Measurements from ENCODE around the gene RUNX1. TPM values are rescaled to one million over a fixed set of nuclear protein-coding genes. Genes with fewer than 3 reads are reported as not detected.

RUNX1 gene
- total RNA-seq, 2 experiments from 2014 or later: 50.6 to 55.8 TPM

DNA sequence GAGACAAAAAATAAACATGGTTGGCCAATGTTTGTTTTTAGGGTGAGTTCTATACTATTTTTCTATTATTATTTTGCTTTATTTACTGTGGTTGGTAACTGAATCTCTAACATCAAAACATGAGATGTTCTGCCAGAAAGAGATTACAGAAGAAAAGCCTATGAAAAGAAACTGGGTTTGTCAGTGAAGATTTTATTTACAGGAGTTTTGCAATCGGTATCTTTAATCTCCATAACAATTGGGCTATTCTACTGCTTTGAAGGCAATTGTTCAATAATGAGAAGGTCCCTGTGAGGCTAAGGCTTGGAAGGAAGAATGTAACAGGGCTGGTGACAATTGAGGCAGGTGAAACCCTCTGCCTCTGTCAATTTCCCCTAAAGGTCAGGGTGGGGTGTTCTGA is 224.8 kb downstream of the RUNX1 start:
- CTCF ChIA-PET: no interaction called here
- H3K27ac Mint-ChIP-seq: no peak overlapping the region
- peaks cover 63% of the 10 kb centered on the region for H3K36me3 Mint-ChIP-seq
- intact Hi-C loops (cut with micrococcal nuclease): no loop called here
- no peak for DNase-seq
- no peak overlapping the region for H3K4me3 Mint-ChIP-seq
- peaks cover 9% of the 10 kb centered on the region for H3K4me1 Mint-ChIP-seq (ENCODE audit: low read depth)
- no peaks in the 10 kb centered on the region for H3K27me3 Mint-ChIP-seq
- POLR2A ChIA-PET: no interaction called here
- no peaks in the 10 kb centered on the region for H3K9me3 Mint-ChIP-seq

DNA sequence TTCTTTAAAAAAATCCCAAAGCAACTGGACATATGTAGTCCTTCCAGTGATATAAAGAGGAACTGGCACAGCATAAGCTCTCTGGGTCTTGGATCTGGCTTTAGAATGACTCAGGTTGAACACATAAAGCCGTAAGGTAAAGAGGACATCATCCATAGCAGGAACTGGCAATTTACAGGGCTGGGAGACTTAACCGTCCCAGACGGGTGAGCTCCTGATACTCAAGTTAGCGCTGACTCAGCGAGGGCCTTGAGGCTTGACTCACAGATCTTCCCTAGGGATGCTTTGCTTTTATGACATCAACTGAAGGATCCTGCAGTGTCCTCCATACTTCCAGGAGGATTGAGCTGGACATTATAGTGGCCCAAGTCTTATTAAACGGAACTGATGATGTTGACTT is 226.2 kb downstream of the RUNX1 start:
- H3K36me3 Mint-ChIP-seq: peaks cover 59% of the 10 kb centered on the region
- intact Hi-C loops (cut with micrococcal nuclease): no loop called here
- no peak overlapping the region for H3K4me3 Mint-ChIP-seq
- CTCF ChIA-PET: no interaction called here
- no peak for DNase-seq
- H3K4me1 Mint-ChIP-seq (ENCODE audit: low read depth): peaks cover 14% of the 10 kb centered on the region
- POLR2A ChIA-PET: no interaction called here
- no peaks in the 10 kb centered on the region for H3K9me3 Mint-ChIP-seq
- no peaks in the 10 kb centered on the region for H3K27me3 Mint-ChIP-seq
- no peak overlapping the region for H3K27ac Mint-ChIP-seq

DNA sequence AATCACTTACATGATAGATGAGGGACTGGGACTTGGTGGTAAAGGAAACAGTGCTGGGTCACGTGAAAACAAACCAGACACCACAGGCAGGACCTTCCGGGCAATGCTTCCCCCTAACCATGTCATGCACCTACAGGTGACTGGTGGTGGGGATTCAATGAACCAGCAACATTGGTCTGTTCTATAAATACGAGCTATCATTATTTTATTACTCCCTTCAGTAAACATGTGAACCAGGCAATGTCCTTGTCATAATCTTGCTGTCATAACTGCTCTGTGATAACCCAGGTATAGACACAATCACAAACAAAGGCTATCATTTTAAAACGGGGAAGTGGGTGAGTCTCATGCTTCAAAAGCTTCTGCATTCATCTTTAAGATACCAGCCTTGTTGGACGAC is 226.9 kb downstream of the RUNX1 start:
- peaks cover 55% of the 10 kb centered on the region for H3K36me3 Mint-ChIP-seq
- POLR2A ChIA-PET: no interaction called here
- H3K4me3 Mint-ChIP-seq: no peak overlapping the region
- intact Hi-C loops (cut with micrococcal nuclease): no loop called here
- CTCF ChIA-PET: no interaction called here
- H3K27ac Mint-ChIP-seq: no peak overlapping the region
- H3K27me3 Mint-ChIP-seq: no peaks in the 10 kb centered on the region
- H3K9me3 Mint-ChIP-seq: no peaks in the 10 kb centered on the region
- no peak for DNase-seq
- H3K4me1 Mint-ChIP-seq (ENCODE audit: low read depth): peaks cover 16% of the 10 kb centered on the region

DNA sequence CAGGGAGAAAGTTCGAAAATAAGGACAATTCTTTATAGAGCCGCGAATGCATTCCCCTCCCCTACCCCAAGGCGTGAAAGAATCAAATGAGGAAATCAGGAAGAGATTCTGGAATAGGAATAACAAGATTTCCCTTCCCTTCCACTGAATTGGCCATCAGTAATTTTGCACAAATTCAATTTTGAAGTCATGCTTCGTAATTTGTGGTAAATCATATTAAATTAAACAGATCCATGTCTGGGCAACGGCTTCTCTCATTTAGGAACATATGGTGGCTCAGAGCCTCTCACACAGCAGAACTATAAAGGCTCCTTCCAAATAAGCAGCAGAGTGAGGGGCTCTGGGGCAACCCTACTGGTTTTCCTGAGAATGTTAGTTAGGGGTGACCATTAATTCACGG is 227.4 kb downstream of the RUNX1 start:
- intact Hi-C loops (cut with micrococcal nuclease): no loop called here
- POLR2A ChIA-PET: no interaction called here
- H3K27me3 Mint-ChIP-seq: no peaks in the 10 kb centered on the region
- H3K27ac Mint-ChIP-seq: no peak overlapping the region
- CTCF ChIA-PET: no interaction called here
- peaks cover 16% of the 10 kb centered on the region for H3K4me1 Mint-ChIP-seq (ENCODE audit: low read depth)
- H3K4me3 Mint-ChIP-seq: no peak overlapping the region
- peaks cover 52% of the 10 kb centered on the region for H3K36me3 Mint-ChIP-seq
- DNase-seq: no peak
- no peaks in the 10 kb centered on the region for H3K9me3 Mint-ChIP-seq

DNA sequence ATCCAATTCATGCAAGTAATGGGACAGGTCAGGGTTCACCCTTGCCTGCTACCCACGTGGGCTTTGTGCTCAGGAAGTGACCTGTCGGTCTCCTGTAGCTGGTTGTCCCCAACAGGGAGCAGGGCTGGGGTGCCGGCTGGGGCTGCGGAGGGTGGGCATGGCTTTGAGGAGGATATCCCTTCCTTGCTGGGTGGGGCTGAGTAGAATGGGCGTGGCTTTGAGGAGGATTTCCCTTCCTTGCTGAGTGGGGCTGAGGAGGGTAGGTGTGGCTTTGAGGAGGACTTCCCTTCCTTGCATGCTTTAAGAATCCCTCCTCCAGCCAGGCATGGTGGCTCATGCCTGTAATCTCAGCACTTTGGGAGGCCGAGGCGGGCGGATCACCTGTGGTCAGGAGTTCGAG is 229.1 kb downstream of the RUNX1 start:
- H3K9me3 Mint-ChIP-seq: no peaks in the 10 kb centered on the region
- no peak overlapping the region for H3K27ac Mint-ChIP-seq
- no peaks in the 10 kb centered on the region for H3K27me3 Mint-ChIP-seq
- POLR2A ChIA-PET: no interaction called here
- intact Hi-C loops (cut with micrococcal nuclease): no loop called here
- H3K4me1 Mint-ChIP-seq (ENCODE audit: low read depth): peaks cover 28% of the 10 kb centered on the region
- H3K4me3 Mint-ChIP-seq: no peak overlapping the region
- H3K36me3 Mint-ChIP-seq: peaks cover 55% of the 10 kb centered on the region
- CTCF ChIA-PET: interaction anchor here (0.6 kb wide), 1 partner anchor 136 kb away, joined by 3 read pairs; no protein-coding TSS in a partner anchor
- DNase-seq: no peak

DNA sequence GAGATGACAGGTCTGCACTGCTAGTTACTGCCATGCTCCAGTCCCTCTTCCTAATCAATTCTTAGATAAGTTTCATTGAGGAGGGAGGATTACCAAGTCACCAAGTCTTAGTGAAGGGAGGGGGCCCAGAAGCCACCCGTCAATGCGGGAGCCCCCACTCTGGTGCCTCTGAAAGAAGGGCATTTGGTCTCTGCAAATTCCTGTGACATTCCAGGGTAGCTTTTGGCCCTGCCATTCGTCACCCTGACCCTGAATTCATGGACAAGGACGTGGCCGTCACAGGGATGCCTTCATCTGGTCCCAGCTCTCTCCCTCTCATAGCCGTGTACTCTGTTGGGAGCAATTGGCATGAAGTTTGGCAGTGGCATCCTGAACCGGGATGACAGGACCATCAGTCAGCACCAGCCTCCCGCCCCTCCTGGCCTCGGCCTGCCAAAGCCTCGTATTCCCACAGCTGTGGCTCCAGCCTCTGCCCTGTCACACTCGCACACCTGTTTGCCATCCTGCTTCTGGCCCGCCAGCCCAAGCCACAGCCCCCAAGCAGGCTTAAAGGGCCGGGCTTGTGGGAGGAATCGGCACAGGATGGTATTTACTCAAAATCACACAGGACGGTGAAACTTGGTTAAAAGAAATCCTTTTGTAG is 229.6 kb downstream of the RUNX1 start:
- H3K4me3 Mint-ChIP-seq: no peak overlapping the region
- intact Hi-C loops (cut with micrococcal nuclease): no loop called here
- no peaks in the 10 kb centered on the region for H3K27me3 Mint-ChIP-seq
- ChIA-PET CTCF (interaction anchor here (0.6 kb wide), 1 partner anchor 135 kb away, joined by 3 read pairs; no protein-coding TSS in a partner anchor), POLR2A (no interaction called here)
- H3K27ac Mint-ChIP-seq: no peak overlapping the region
- DNase-seq: no peak
- H3K36me3 Mint-ChIP-seq: peaks cover 56% of the 10 kb centered on the region
- H3K9me3 Mint-ChIP-seq: no peaks in the 10 kb centered on the region
- peaks cover 33% of the 10 kb centered on the region for H3K4me1 Mint-ChIP-seq (ENCODE audit: low read depth)

DNA sequence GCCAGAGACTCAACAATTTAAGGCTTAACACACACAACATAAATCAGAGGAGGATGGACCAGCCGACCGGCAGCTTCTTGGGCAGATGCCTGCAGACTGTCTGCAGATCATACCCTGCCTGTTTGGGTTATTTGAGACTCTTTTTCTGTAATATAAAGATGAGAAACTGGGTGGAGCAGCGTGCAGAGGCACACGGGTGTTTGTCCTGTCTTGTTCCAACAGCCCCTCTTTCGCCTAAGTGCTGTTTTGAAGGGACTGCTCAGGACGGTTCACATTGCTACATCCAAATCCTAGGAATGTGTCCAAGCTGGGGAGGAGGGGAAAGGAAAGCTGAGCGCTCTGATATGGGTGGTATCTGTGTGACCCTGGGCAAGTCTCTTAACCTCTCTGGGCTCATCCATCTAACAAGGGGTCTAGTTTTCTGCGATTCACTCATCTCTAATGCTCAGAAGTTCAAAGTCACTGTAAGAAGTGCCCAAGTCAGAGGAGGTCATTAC is 230.4 kb downstream of the RUNX1 start:
- DNase-seq: no peak
- intact Hi-C loops (cut with micrococcal nuclease): no loop called here
- Mint-ChIP-seq H3K36me3 (peaks cover 54% of the 10 kb centered on the region), H3K27ac (peak overlapping the region; percentile 8), H3K4me1 (ENCODE audit: low read depth) (peaks cover 37% of the 10 kb centered on the region), H3K27me3 (no peaks in the 10 kb centered on the region), H3K9me3 (no peaks in the 10 kb centered on the region), H3K4me3 (no peak overlapping the region)
- CTCF ChIA-PET: no interaction called here
- POLR2A ChIA-PET: no interaction called here

DNA sequence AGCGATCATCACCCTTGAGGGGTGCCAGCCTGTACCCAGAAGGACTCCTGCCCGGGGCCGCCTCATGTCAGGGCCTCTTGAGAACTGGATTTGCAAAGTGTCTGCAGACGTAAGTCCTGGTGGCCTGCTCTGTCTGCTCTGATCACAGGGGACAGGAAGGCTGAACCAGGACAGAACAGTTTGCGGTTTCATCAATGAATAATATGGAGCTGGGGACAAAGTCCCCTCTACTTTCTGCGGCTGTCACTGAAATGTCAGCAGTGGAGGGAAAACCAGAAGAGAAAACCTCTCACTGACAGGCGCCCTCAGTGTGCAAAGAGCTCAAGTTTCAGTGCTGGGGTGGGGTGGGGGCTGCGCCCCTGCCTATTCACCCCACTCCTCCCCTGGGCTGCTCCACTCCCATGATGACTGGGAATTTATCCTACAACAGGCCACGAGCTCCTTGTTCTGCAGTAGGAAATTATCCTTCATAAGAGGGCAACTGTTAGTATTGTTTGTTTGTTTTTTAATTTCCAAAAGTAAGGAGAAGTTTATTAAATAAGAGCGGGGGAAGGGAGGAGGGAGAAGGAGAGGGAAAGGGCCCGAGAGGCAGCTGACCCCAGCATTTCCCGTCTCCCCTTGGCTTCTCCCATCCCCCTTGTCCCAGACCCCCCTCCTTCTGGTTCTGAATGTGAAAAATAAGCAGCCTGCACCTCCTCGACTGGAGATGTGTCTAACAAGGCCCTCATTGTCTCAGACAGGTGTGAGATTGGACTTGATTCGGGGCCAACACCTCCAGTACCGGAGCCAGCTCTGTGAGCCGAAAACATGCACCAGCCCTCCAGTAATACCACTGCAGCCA is 231.1 kb downstream of the RUNX1 start:
- Mint-ChIP-seq H3K27me3 (no peaks in the 10 kb centered on the region), H3K36me3 (peaks cover 54% of the 10 kb centered on the region), H3K4me1 (ENCODE audit: low read depth) (peaks cover 44% of the 10 kb centered on the region), H3K4me3 (no peak overlapping the region), H3K27ac (no peak overlapping the region), H3K9me3 (no peaks in the 10 kb centered on the region)
- intact Hi-C loops (cut with micrococcal nuclease): no loop called here
- ChIA-PET POLR2A (no interaction called here), CTCF (interaction anchor here (0.5 kb wide), 1 partner anchor 565 kb away, joined by 7 read pairs; no protein-coding TSS in a partner anchor)
- DNase-seq: no peak

DNA sequence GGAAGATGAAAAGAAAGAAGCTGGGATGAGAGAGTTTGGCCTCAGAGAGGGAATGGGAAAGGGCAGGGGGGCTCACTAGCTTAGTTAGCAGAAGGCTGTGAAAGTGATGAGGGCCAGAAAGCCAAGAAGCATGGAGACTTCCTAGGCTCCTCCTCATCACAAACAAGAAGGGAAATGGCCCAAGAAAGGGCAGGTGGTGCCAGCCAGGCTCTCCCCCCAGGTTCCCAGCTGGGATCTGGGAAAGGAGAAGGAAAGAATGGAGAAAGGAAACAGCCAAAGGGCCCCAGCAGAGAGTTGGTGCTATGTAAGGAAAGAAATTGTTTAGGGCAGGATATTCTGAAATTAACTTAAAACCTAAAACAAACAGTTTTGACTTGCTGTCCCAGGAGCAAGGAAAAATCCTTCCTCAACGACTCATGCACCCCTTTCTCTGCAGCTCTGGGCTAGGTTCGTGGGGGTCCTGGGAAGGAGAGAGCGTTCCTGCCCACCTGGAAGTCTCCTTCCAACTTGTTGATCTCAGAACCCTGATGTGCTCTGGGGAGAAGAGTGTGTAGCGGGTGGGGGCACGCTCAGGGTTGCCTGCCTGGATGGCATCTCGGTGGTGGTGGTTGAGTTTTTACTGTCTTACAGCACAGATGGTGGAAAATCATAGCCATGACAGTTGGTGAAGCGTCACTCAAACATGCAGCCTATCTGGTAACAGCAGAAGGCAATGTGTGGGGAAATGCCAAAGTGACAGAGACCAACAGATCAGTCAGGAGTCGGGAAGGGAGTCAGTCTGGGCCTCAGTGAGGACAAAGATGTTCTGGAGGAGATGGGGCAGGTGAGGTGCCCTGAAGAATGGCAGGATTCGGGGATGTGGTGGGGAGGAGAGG is 233.0 kb downstream of the RUNX1 start:
- CTCF ChIA-PET: no interaction called here
- peaks cover 55% of the 10 kb centered on the region for H3K36me3 Mint-ChIP-seq

DNA sequence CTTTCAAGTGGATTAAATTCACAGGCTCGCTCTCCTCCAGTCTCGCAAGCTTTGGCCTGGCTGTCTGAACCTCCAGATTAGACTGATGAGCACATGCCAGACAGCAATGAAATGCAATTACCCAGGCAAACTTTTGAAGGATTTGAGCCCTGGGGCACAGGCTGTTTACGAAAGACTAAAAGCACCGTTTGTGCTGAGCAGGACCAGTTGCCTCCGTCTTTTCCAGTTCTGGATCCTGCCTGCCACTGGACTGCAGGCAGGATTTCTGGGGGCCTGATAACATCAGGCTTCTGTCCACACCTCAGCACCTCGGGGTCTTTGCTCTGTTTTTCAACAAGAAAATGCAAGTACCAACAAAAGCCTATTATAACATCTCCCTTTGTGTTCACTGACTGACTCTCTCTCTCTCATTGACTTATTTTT is 234.6 kb downstream of the RUNX1 start:
- DNase-seq: no peak
- Mint-ChIP-seq H3K27ac (no peak overlapping the region), H3K4me1 (ENCODE audit: low read depth) (peaks cover 70% of the 10 kb centered on the region), H3K4me3 (no peak overlapping the region), H3K27me3 (no peaks in the 10 kb centered on the region), H3K9me3 (no peaks in the 10 kb centered on the region), H3K36me3 (peaks cover 58% of the 10 kb centered on the region)
- POLR2A ChIA-PET: no interaction called here
- intact Hi-C loops (cut with micrococcal nuclease): no loop called here
- CTCF ChIA-PET: no interaction called here

More for the DNA sequence above, 233.0 kb downstream of the RUNX1 start:
- H3K9me3 Mint-ChIP-seq: no peaks in the 10 kb centered on the region
- no peaks in the 10 kb centered on the region for H3K27me3 Mint-ChIP-seq
- POLR2A ChIA-PET: no interaction called here
- no peak for DNase-seq
- H3K4me1 Mint-ChIP-seq (ENCODE audit: low read depth): peaks cover 54% of the 10 kb centered on the region
- intact Hi-C loops (cut with micrococcal nuclease): no loop called here
- no peak overlapping the region for H3K4me3 Mint-ChIP-seq
- no peak overlapping the region for H3K27ac Mint-ChIP-seq

DNA sequence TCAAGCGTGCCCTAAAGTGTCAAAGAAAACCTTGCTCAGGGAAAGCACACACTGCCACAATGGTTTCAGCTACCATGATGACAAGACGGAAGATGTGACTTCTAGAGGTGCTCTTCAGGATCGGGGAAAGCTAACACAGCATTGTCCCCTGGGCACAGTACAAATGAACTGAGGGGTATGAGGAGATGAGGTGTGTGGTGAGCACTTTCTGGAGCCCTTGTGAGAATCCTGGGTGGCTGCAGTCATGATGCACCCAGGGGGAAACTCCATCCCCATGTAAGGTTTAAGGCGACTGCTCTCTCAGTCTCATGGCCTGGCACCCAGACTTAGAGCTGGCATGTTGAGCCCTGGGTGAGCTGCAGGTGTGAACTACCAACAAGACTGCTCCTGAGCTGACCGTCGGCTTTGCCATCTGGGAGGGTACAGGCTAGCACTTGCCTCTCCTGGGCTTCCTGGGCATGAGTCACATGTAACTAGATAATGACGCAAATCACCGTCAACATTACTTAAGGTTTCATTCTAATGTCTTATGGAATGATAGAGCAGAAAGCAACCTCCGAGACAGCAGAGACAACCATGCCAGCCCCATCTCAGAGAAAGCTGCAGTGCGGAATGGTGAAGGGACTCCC is 235.7 kb downstream of the RUNX1 start:
- Mint-ChIP-seq H3K4me1 (ENCODE audit: low read depth) (peaks cover 77% of the 10 kb centered on the region), H3K27ac (no peak overlapping the region)
- intact Hi-C loops (cut with micrococcal nuclease): no loop called here

More for the DNA sequence above, 235.7 kb downstream of the RUNX1 start:
- Mint-ChIP-seq H3K36me3 (peaks cover 58% of the 10 kb centered on the region), H3K9me3 (no peaks in the 10 kb centered on the region), H3K27me3 (no peaks in the 10 kb centered on the region), H3K4me3 (no peak overlapping the region)
- ChIA-PET CTCF (no interaction called here), POLR2A (no interaction called here)
- DNase-seq: no peak
